GM12891 (cell line): ENCODE data around the gene SLC4A4.

Experiments used
- POLR2A ChIP-seq: IDR thresholded peaks from 2 replicates; pipeline ENCODE4 v1.6.1; 2011; ENCODE audit warnings: low read depth, low read length, control low read depth
- POLR2AphosphoS5 ChIP-seq: IDR thresholded peaks from 2 replicates; pipeline ENCODE4 v1.6.1; 2011; ENCODE audit warnings: low read depth, low read length, control low read depth
- TAF1 ChIP-seq: IDR thresholded peaks from 2 replicates; pipeline ENCODE4 v1.6.1; 2011; ENCODE audit warnings: low read depth, low read length, control low read depth

DNA sequence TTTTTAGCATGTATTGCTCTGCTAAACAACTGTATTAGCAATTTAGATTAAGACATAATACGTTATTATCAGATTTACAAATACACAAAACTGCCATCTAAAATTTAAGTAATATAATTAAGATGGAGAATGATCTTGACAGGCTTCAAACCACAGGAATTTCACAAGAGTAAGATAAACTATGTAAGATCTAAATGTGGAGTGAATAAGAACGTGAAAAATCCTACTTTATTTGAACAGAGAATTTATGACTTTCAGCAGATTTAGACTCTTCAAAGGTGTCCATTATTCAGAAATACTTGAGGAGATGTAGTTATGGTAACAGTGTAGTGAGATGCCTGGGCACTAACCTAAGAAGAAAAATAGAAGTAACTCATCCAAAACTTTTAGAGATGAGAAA, 73.2 kb downstream of the SLC4A4 start:
- TF ChIP-seq POLR2A (no peak), TAF1 (no peak), POLR2AphosphoS5 (no peak)
